HG03135 (cell line): ENCODE measurements around the gene RSPH10B2.
"Not testable (repeated sequence)": the region's sequence is repeated elsewhere in the genome, so short reads cannot be mapped to it uniquely, and the experiment has no call there.

ENCODE experiments used
- ATAC-seq: cut with Tn5 transposase; IDR thresholded peaks from one replicate; pipeline ENCODE4 v1.9.1; 2021; ENCODE audit warnings: mild to moderate bottlenecking, moderate library complexity; ENCODE audit not compliant: unreplicated experiment

The RSPH10B2 gene

DNA sequence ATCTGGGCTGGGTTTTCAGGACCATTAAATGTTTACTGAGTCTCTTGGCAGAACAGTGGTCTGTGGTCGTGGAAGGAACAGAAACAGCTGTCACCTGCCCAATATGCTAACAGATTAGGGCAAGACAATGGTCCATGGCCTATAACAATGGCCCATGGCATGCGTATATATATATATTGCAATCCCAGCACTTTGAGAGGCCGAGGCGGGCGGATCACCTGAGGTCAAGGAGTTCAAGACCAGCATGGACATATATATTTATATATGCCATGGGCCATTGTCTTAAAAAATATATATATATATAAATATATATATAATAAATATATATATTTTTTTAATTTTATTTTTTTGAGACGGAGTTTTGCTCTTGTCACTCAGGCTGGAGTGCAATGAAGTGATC, 27.7 kb downstream of the RSPH10B2 start:
- not testable (repeated sequence) for ATAC-seq

GRCh38 chr7:6789353-6789752, 35.5 kb downstream of the RSPH10B2 start:
- ATAC-seq = not testable (repeated sequence)

GRCh38 chr7:6792113-6792872, 38.4 kb downstream of the RSPH10B2 start:
- ATAC-seq = not testable (repeated sequence)

DNA sequence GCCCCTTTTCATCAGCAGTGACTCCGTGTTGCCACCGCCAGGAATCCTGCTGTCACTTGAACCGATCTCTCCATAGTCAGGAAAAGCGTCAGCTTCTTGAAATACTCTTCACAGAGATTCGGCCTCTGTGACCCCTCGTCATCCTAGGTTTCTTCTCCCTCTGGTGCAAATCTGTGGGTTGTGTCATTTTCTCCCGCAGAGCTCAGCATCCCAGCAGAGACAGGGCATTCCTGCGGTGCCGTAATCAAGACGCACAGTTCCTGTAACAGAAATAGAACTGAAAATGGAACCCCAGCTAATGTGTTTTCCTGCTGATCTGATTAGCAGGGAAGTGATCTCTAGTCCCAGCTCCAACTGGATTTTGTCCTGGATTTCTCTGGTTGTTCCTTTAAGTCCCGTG, 40.4 kb downstream of the RSPH10B2 start:
- not testable (repeated sequence) for ATAC-seq

DNA sequence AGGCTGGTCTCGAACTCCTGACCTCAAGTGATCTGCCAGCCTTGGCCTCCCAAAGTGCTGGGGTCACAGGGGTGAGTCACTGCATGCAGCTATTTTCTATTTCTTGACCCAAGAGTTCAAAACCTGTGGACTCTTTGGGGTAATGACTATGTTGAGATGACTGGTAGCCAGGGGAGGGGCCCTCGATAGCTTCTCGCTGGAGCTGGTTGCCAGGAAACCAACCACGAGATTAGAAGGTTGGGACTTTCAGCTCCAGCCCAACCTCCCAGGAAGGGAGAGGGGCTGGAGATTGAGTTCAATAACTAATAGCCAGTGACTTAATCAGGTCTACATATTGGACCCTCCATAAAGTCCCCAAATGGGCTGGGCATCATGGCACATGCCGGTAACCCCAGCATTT, 43.3 kb downstream of the RSPH10B2 start:
- not testable (repeated sequence) for ATAC-seq

GRCh38 chr7:6798047-6798446, 44.1 kb downstream of the RSPH10B2 start:
- ATAC-seq = not testable (repeated sequence)

DNA sequence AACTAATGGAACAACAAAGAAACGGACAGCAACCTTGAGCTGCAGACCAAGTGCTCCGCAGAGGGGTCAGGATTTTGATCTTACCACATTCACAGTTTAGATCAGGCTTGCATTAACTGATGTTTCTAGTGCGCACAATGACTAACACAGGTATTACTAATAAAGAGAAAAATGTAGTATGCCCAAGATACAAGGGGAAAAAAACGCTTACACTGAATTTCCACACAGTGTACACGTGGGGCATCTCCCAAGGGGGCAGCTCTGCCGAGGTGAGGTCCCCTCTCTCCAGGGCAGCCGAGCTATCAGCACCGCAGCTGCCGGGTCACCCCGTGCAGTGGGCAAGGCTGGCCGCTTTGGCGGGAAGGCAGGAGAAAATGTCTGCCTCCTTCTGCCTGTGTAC, 46.0 kb downstream of the RSPH10B2 start:
- ATAC-seq = not testable (repeated sequence)

DNA sequence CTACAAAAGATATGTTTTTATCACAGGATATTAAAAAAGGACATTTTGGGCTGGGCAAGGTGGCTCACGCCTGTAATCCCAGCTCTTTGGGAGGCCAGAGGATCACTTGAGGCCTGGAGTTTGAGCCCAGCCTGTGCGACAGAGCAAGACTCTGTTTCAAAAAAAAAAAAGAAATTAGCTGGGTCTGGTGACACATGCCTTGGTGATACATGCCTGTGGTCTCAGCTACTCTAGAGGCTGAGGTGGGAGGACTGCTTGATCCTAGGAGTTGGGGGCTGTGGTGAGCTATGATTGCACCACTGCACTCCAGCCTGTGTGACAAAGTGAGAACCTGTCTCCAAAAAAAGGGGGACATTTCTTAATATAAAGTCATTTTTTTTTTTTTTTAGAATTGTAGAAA, 46.4 kb downstream of the RSPH10B2 start:
- ATAC-seq = not testable (repeated sequence)

DNA sequence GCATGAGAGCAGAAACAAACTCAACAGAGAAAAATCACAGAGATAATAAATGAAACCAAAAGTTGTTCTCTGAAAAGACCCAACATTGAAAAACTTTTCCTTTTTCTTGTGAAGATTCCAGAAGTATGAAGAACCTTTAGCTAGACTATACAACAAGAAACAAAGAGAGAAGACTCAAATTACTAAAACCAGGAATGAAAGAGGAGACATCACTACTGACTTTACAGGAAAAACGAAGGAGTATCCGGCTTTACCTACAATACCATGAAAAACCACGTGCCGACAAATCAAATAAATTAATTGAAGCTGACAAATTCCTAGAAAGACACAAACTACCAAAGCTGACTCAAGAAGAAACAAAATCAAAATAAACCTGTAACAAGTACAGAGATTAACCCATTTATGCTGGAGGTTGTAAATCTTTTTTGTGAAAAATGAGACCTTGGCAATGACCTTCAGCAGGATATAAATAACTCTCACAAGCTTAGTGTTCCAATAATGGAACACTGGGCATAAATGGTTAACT, 53.6 kb downstream of the RSPH10B2 start:
- not testable (repeated sequence) for ATAC-seq

- ATAC-seq = not testable (repeated sequence)
Observed at GRCh38 chr7:6807959-6808358, 54.1 kb downstream of the RSPH10B2 start.

GRCh38 chr7:6813011-6813410, 59.1 kb downstream of the RSPH10B2 start:
- not testable (repeated sequence) for ATAC-seq

- ATAC-seq = not testable (repeated sequence)
Observed at GRCh38 chr7:6815470-6815869, 61.6 kb downstream of the RSPH10B2 start.

DNA sequence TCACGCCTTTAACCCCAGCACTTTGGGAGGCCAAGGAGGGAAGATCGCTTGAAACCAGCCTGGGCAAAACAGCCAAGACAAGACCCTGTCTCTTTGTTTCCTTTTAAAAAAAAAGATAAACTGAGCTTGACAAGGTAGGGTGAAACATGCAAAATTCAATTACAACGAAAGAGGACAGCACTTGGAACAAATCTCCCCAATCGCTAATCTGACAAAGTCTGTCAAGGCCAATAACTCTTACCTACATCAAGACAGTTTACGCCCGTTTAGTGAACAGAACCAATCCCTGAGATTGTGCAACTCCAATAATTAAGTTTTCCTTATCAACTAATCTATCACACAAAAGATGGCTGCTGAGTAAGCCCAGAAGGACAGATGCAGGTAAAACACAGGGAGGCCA, 67.7 kb downstream of the RSPH10B2 start:
- not testable (repeated sequence) for ATAC-seq

GRCh38 chr7:6825236-6826125, 71.6 kb downstream of the RSPH10B2 start:
- ATAC-seq = peak; percentile 56

DNA sequence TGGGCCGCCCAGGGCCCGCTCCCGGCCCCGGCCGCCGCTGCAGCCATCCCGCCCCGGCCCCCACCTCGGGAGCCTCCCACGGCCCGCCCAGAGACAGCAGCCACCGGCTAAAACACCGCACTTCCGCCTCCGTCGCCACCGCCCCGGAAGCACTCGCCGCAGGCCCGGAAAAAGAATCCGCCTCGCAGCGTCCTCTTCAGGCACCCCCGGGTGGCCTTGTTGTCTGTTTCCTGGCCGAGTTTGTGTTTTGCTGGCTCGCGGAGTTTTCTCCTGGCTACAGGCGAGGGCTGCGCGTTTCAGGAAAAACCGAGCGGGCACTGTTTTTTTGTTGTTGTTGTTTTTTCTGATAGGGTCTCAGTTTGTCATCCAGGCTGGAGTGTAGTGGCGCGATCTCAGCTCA, 72.2 kb downstream of the RSPH10B2 start, which contains the start of gene CCZ1B:
CCZ1B (minus strand) TSS at position 125 of the 400 bp plus-strand sequence; CDS start at position 47, 78 bp downstream.
- peak; percentile 95 for ATAC-seq

DNA sequence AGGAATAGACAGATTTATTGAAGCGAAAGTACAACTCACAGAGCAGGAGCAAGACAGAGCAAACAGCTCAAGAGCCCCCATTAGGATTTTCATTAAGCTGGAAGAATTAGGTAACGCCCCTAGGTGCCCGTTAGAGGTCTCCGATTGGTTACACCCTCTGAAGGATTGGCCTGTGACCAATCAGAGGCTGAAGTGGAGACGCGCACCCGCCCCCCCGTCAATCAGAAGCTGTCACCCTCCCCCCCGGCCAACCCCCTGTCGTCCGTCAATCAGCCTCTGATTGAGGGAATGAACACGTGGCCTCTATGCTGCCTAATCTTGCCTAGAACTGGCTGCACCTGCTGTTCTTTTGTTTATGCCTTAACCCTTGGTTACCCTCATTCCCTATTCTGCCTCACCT, 73.3 kb downstream of the RSPH10B2 start:
- not testable (repeated sequence) for ATAC-seq

- not testable (repeated sequence) for ATAC-seq
Observed at GRCh38 chr7:6829616-6830015, 75.7 kb downstream of the RSPH10B2 start.

GRCh38 chr7:6830026-6830425, 76.1 kb downstream of the RSPH10B2 start:
- not testable (repeated sequence) for ATAC-seq

GRCh38 chr7:6831018-6831725, 77.3 kb downstream of the RSPH10B2 start:
- no peak for ATAC-seq

DNA sequence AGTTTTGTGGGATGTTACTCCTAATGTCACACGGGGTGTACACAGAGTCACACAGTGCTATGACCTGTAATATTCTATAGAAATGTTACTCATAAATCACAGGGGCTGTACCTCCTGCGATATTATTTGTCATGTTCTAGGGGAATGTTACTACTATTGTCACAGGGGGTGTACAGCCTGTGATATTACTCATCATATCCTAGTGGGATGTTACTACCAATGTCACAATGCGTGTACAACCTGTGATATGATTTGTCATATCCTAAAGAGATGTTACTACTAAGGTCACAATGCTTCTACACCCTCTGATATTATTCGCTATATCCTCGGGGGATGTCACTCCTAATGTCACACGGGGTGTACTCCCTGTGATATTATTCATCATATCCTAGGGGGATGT, 79.7 kb downstream of the RSPH10B2 start:
- ATAC-seq = no peak

GRCh38 chr7:6835521-6835920, 81.6 kb downstream of the RSPH10B2 start:
- not testable (repeated sequence) for ATAC-seq
